KMS-11 (cell line): ENCODE measurements around the gene TRAPPC6A.

Experiments used
- H2AFZ ChIP-seq: fragments of 200-600 bp; sonication (generic); 2 replicates; pipeline ENCODE4 v1.6.1; 2016; ENCODE audit warnings: antibody characterized with exemption, mixed run types, low read depth
- H3K27ac ChIP-seq: fragments of 200-600 bp; sonication (generic); 2 replicates; pipeline ENCODE4 v1.6.1; 2016; ENCODE audit warnings: mild to moderate bottlenecking, mixed run types
- H3K27me3 ChIP-seq: fragments of 200-600 bp; sonication (generic); 2 replicates; pipeline ENCODE4 v1.6.1; 2017; ENCODE audit warnings: mild to moderate bottlenecking, low read depth, mixed run types, moderate library complexity; ENCODE audit not compliant: insufficient read depth
- H3K36me3 ChIP-seq: fragments of 200-600 bp; sonication (generic); 2 replicates; pipeline ENCODE4 v1.6.1; 2017; ENCODE audit warnings: mild to moderate bottlenecking, mixed run types; ENCODE audit not compliant: insufficient read depth
- H3K4me1 ChIP-seq: fragments of 200-600 bp; sonication (generic); 2 replicates; pipeline ENCODE4 v1.6.1; 2016; ENCODE audit warnings: mild to moderate bottlenecking, low read depth, mixed run types; ENCODE audit not compliant: poor library complexity, severe bottlenecking
- H3K4me2 ChIP-seq: fragments of 200-600 bp; sonication (generic); 2 replicates; pipeline ENCODE4 v1.7.0; 2016; ENCODE audit warnings: mild to moderate bottlenecking, mixed run types
- H3K4me3 ChIP-seq: fragments of 200-600 bp; sonication (generic); IDR thresholded peaks from 2 replicates; pipeline ENCODE4 v1.6.1; 2017; ENCODE audit warnings: low read depth, low read length, mixed read lengths; ENCODE audit not compliant: insufficient read depth
- H3K79me2 ChIP-seq: fragments of 200-600 bp; sonication (generic); 2 replicates; pipeline ENCODE4 v1.6.1; 2016; ENCODE audit warnings: low read depth, mixed run types; ENCODE audit not compliant: insufficient read depth
- H3K9ac ChIP-seq: fragments of 200-600 bp; sonication (generic); 2 replicates; pipeline ENCODE4 v1.6.1; 2016; ENCODE audit warnings: mild to moderate bottlenecking, mixed run types
- H4K20me1 ChIP-seq: fragments of 200-600 bp; sonication (generic); 2 replicates; pipeline ENCODE4 v1.6.1; 2016; ENCODE audit warnings: mild to moderate bottlenecking, mixed run types; ENCODE audit not compliant: insufficient read depth
- TF ChIP-seq, protein P1 (sequence below): fragments of 200-600 bp; sonication (generic); conservative IDR thresholded peaks from 2 replicates; pipeline ENCODE4 v1.6.1; 2017; ENCODE audit warnings: low read depth, mild to moderate bottlenecking, antibody characterized with exemption, low read length, moderate library complexity, mixed read lengths

Gene TRAPPC6A

DNA sequence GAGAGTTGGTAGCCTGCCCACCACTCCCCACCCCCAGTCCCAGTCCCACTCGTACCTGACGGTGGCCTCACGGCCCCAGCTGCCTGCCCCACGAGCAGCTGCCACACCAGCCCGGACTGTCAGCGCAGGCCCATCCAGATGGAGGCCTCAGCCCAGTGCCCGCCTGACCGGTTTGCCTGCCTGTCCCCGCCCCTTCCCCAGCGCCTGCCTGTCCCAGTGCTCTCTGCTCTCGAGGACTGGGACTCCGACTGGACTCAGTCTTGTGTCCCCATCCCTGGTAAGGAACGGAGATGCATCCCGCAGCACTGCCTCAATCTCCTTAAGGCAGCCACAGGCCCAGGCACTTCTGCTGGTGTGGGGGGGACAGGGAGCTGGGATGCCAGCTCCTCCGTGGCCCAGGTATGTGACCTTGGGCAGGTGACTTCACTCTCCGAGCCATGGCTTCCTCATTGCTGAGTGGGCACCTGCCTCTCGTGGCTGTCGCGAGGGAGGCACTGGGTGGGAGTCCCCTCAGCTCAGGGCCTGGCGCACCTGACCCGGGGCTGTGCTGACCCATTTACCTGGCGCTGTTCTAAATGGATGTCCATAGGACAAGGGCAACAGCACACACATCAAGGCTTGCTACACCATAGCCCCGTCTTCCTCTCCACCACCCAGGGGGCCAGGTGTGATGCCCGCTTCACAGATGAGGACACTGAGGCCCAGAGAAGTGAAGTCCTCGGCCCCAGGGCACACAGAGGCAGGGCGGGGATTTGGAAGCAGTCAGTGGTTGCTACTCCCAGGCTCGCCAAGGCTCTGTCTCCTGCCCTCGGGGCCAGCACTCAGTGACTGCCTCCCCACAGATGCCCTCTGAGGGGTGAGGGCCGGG, 16.9 kb downstream of the TRAPPC6A start, which contains the start of gene NKPD1:
TSS of gene NKPD1 (minus strand) at position 113 of the 868 bp plus-strand sequence. CDS start 832 bp downstream, outside the sequence.
- TF ChIP-seq, protein P1, sequence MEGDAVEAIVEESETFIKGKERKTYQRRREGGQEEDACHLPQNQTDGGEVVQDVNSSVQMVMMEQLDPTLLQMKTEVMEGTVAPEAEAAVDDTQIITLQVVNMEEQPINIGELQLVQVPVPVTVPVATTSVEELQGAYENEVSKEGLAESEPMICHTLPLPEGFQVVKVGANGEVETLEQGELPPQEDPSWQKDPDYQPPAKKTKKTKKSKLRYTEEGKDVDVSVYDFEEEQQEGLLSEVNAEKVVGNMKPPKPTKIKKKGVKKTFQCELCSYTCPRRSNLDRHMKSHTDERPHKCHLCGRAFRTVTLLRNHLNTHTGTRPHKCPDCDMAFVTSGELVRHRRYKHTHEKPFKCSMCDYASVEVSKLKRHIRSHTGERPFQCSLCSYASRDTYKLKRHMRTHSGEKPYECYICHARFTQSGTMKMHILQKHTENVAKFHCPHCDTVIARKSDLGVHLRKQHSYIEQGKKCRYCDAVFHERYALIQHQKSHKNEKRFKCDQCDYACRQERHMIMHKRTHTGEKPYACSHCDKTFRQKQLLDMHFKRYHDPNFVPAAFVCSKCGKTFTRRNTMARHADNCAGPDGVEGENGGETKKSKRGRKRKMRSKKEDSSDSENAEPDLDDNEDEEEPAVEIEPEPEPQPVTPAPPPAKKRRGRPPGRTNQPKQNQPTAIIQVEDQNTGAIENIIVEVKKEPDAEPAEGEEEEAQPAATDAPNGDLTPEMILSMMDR = no peak
- no peak within 1 kb of the TSS for H3K4me2 ChIP-seq
- H3K9ac ChIP-seq = no peak within 1 kb of the TSS
- peaks cover 14% of the 10 kb centered on the region for H3K4me1 ChIP-seq
- H3K27me3 ChIP-seq = 0 out of 2 replicates have a peak, but pooled peaks cover 3% of the 10 kb centered on the region
- no peaks in the 10 kb centered on the region for H3K79me2 ChIP-seq
- H4K20me1 ChIP-seq = no peaks in the 10 kb centered on the region
- H3K36me3 ChIP-seq = no peaks in the 10 kb centered on the region
- no peak within 1 kb of the TSS for H3K27ac ChIP-seq
- H3K4me3 ChIP-seq = no peak within 1 kb of the TSS
- no peak within 1 kb of the TSS for H2AFZ ChIP-seq

DNA sequence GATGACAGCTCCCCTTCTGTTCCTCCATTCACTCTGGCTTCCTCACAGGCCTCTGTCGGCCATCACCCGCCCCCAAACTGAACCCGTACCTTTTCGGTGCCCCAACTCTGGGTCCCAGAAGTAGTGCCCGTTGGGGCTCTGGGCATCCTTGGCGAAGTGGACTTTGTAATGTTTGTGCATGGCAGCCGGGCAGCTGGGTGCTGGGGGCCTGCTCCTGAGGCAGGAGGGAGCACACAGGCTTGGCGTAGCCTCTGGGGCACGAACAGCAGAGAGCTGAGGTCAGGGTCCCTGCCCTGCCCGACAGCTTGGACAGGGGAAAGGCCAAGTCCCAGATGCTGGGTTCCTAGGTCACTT, 18.1 kb downstream of the TRAPPC6A start:
- Histone ChIP-seq H3K9ac (no peak overlapping the region), H3K4me1 (peaks cover 14% of the 10 kb centered on the region), H3K36me3 (no peaks in the 10 kb centered on the region), H4K20me1 (no peaks in the 10 kb centered on the region), H3K27ac (no peak overlapping the region), H3K79me2 (no peaks in the 10 kb centered on the region), H2AFZ (no peak overlapping the region), H3K4me3 (no peak overlapping the region), H3K27me3 (0 out of 2 replicates have a peak, but pooled peaks cover 3% of the 10 kb centered on the region), H3K4me2 (no peak overlapping the region)
- TF ChIP-seq, protein P1 = no peak

DNA sequence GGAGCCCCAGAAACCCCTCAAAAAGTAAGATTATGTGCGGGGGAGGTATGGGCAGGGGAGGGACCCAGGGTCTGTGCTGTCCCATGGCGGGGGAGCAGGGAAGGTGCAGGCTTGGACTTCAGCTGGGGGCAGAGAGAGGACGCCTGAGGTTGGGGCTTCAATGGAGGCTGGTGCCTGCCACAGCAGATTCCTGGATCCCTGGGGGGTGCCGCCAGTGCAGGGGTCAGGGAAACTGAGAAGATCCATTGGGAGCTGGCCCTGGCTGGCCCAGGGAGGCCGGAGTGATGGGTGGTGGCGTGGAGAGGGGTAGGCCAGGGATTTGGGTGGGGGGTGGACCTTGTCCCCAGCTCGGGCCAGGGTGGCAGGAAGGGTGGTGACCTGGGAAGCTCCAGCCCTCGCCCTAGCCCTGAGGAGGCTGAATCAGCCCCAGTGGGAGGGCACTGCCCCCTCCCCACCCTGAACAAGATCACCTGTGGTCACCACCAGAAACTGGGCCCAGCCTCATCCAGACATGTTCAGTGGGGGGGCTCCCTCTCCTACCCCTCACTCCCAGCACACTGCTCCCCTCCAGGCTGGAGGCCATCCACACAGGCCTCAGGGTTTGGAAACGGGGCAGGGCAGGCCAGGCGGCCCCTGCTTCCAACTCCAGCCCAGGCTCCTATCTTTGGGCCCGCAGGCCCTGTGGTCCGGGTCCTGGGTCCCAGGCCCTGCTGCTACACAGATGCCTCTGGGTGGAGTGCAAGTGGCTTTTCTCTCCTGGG, 18.6 kb downstream of the TRAPPC6A start:
- TF ChIP-seq, protein P1 = no peak
- no peak overlapping the region for H3K9ac ChIP-seq
- no peaks in the 10 kb centered on the region for H3K79me2 ChIP-seq
- no peak overlapping the region for H3K4me2 ChIP-seq
- 0 out of 2 replicates have a peak, but pooled peaks cover 3% of the 10 kb centered on the region for H3K27me3 ChIP-seq
- no peak overlapping the region for H3K4me3 ChIP-seq
- no peak overlapping the region for H3K27ac ChIP-seq
- H3K36me3 ChIP-seq = no peaks in the 10 kb centered on the region
- no peaks in the 10 kb centered on the region for H4K20me1 ChIP-seq
- no peak overlapping the region for H2AFZ ChIP-seq
- peaks cover 9% of the 10 kb centered on the region for H3K4me1 ChIP-seq

DNA sequence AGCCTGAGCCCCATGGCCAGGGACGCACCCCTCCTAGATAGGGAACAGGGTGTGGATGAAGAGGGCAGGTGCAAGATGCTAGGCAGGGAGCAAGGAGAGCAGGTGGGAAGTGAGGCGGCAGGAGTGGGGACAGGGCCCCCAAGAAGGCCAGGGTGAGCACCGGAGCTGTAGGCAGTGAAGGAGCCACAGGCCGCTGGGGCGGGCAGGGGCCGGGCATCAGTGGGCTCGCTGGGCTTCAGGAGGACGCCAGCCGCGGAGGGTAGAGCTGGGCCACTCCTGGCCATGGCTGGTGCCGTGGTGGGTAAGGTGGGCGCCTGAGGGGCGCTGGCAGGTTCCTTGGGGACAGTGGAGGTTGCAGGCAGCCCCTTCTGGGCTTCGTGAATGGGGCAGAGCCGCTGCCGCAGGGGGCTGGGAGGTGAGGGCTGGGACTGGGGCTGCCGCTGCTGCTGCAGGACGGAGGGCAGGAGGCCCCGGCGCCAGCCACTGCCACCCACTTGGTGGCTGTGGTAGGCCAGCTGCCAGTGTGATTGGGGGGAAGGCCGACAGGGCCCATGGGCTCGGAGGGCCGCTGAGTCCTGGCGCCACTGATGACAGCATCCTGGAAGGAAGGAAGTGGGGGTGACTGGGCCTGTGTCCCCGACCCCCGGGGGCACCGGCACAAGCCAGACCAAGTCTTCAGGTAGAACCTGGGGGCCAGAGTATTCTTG, 19.4 kb downstream of the TRAPPC6A start:
- H2AFZ ChIP-seq = no peak overlapping the region
- H3K27me3 ChIP-seq = 0 out of 2 replicates have a peak, but pooled peaks cover 3% of the 10 kb centered on the region
- no peak overlapping the region for H3K4me2 ChIP-seq
- H3K79me2 ChIP-seq = no peaks in the 10 kb centered on the region
- no peak overlapping the region for H3K9ac ChIP-seq
- no peak overlapping the region for H3K4me3 ChIP-seq
- TF ChIP-seq, protein P1 = no peak
- H3K36me3 ChIP-seq = no peaks in the 10 kb centered on the region
- no peaks in the 10 kb centered on the region for H4K20me1 ChIP-seq
- no peak overlapping the region for H3K27ac ChIP-seq
- H3K4me1 ChIP-seq = peaks cover 2% of the 10 kb centered on the region
